Stimulated activated CD4-positive, alpha-beta T cell treated with anti-CD3 and anti-CD28 coated beads, Interleukin-12 subunit alpha, Interleukin-12 subunit beta, amount 100 ng/mL, for 48 hours (primary cell): ENCODE results near the gene PHC2.

ENCODE experiments used
- DNase-seq, 3 donors: peaks; one replicate each; pipeline ENCODE4 v3.0.0-alpha.2; 2020; ENCODE audit warnings: low read depth in 2 of 3, low spot score in 1 of 3

The PHC2 gene

GRCh38 chr1:33392206-33392605 lies 38.7 kb downstream of the PHC2 start:
- DNase-seq = no peak

DNA sequence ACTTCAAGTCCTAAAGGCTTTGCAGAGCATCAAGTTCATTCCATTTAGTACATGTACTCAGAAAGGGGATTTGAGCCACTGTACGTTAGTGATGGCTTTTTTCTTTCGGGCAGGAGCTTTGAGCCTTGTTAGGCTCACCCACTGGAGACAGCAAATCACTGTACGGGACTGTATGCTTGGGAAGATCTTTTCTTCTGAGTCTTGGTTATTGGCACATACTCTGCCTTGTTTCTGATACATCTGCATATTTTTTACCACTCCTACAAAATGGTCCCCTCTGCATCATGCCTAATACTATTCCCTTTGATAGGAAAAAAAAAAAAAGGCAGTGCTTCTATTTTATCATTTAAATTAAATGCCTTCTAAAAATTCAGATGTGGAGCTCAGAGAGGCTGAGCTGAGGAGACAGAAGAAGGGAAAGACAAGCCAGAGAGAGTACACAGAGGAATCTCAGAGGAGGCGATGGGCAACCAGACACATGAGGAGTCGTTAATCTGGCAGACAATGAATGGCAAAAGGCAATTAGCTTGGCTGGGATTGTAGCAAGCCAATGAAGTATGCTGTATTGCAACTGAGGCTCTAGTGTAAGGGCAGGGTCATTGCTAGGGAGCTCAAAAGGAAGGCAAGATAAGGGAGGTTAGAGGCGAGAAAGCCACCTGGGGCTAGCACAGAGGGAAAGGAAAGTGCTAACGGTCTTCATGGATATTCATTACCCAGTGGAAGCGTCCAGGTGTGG lies 39.4 kb downstream of the PHC2 start:
- no peak for DNase-seq

- DNase-seq = no peak
Measured at GRCh38 chr1:33390542-33390941, 40.4 kb downstream of the PHC2 start.

- DNase-seq = no peak
Measured at GRCh38 chr1:33388805-33389771, 41.8 kb downstream of the PHC2 start.

- DNase-seq = no peak
Measured at GRCh38 chr1:33387625-33388024, 43.3 kb downstream of the PHC2 start.

DNA sequence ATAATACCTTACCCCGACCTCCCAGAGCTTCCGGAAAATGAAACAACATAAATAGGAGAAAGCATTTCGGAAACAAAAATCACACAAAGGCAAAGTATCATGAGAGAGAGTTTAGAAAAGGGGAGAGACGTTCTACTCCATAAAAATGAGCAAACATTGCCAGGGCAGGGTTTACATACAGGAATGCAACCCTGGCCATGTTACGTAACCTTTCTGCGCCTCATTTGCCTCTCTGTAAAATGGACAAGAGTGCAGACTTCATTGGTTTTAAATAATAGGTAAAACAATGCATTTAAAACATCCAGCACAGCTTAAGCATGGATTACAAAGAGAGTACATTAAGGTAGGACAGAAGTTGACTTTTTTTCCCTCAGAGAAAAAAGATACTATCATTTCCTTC lies 45.6 kb downstream of the PHC2 start:
- DNase-seq = no peak

DNA sequence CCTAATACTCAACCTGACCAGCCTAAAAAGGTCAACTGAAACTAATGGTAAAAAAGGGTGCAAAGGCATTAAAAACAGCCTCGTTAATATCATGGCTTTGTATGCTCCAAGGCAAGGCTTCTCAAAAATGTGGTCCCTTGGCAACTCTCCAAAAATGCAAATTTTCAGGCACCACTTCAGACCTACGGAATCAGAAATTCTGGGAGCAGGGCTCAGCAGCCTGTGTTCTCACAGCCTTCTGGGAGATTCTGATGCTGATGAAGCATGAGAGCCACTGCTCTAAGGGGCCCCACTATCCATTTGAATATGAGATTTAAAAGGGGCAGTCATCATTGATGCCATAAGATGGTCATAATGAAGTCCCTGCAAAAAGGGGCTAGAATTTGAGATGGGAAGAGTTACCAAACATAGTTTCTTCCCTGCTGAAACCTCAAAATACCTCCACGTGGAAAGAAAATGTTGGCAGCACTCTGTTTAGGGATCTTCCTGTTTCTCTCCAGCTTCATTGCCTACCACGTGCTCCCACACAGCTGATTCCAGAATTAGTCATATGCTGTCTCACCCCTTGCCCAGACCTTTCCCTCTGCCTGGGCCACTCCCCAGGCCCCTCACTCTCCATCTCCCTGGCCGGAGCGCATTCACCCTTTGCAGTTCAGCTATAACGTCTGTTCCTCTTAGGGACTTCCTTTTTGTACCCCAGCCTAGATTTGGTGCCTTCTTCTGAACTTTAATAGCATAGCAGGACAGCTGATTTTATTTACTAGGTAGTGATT lies 46.7 kb downstream of the PHC2 start:
- DNase-seq = no peak

DNA sequence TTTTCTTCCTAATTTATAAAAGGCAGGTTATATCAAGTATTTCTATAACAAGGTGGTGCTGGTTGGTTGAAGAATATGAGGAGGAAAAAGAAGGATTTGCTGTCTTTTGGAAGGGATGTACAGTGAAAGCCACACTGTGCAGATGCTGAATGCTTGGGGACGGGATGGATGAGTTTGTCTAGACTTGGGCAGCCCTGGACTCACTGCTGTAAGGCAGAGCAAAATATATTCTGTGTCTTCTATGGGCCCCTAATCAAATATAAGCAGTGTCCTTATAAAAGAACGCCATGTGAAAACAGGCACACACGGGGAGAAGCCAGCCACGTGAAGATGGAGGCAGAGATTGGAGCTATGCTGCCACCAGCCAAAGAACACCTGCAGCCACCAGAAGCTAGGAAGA lies 47.4 kb downstream of the PHC2 start:
- no peak for DNase-seq

DNA sequence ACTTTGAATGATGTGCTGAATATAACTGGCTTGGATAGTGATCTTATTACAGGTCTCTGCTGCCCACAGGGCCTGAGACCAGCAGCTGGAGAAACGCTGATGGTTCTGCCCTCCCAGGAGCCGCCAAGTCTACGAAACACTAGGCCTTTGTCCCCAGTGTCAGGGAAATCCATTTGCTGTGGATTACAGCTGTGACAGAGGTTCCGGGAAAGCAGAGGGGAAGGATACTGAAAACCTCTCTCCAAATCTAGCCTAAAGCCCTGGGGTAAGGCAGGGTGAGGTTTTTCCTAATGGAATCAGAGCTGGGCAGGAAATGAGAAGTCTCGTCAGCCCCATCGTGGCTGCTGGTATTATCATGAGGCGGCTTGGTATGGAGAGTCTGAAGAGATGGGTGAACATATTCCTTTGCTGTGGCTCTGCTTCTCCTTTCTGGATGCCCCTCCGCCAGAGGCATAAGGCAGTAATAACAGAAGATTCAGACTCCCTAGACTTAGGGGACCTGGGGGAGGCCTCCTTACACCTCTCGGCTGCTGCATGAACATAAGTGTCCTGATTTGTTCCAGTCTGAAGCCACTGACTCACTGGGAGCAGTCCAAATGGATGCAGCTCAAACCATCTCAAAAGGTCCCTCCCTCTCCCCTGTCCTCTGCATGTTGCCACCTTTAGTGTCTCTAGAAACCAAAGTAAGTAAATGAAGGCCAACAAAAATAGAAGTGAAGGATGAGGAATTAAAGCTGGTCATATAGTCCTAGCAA lies 48.1 kb downstream of the PHC2 start:
- DNase-seq = no peak

DNA sequence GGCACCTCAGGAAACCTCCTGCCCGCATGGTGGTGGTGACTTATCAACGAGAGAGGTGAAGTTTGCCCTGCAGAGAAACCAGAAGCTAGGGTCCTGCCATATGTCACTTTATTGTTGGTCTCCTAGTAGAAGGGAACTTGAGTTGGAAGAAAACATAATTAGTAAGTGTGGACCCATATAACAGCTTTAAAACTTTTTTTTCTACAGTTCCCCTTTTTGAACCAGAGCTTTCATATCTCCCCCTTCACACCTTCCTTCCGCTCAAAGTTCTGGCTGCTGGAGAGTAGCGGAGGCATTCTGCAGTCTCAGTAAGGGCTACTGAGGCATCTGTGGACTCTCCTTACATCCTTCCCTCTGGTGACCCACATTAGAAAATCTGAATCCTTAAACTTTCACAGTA lies 48.9 kb downstream of the PHC2 start:
- DNase-seq = no peak

DNA sequence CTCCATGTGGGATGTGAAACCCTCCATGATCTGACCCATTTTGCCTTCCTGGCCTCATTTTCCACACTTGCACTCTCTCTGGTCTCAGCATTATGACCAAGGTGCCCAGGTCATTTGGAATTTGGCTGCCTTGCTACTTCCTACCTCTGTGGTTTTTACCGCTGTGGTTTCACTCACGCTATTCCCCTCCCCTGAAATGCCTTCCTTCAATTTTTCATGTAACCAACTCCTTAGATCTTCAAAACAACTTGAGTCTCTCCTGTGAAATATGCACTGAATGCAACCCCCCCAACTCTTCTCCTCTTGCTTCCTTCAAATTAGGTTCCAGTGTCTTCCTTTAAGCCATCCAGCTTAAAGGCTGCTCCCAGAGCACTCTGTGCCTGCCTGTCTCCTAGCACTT lies 50.1 kb downstream of the PHC2 start:
- DNase-seq = no peak

DNA sequence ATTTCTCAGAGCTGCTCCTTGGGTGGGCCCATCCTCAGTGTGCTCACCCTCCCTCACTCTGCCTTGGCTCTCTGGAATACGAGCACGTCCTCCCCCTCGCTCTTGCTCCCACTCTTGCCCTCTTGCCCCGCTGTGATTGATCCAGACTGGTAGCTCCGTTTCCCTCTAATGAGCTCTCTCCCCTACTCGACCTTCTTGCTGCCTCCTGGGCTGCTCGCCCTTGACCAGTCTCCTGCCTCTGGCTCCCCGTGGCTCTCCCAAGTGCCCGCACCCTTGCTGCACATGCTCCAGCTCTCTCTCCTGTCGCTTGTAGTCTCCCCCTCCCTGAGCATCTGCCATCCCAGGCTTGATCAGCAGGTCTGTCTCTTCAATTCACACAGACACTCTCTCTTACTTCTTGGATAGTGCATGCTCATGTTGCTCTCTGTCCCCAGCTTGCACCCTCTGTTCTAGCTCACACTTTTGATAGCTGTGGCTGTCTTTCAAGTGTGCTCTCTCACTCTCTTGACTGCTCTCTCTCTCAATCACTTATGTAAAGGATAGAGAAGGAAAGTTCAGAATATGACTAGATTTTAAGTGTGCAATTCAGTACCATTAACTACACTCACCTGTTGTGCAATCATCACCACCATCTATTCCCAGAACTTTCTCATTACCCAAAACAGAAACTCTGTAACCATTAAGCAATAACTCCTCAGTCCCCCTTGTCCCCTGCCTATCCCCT lies 51.1 kb downstream of the PHC2 start:
- no peak for DNase-seq

DNA sequence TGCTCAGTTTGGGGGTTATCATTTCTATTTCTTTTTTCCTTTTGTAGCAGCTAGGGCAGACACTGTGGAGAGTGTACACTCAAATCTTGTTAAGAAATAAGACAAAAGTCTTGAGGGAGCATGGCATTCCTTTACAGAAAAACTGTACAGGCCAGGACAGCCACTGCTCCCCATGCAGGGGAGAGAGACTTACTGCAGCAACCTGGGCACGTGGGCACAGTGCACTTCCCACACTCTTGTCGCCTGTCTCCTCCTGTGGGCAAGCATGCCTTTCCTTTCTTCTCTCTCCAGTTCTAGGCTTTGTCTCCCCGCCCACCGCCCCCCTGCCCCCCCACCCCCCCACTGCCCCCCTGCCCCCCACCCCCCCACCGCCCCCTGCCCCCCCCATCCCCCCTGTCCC lies 51.9 kb downstream of the PHC2 start:
- DNase-seq = no peak

- DNase-seq = no peak
Measured at GRCh38 chr1:33378524-33378923, 52.4 kb downstream of the PHC2 start.

- DNase-seq = no peak
Measured at GRCh38 chr1:33377756-33378155, 53.1 kb downstream of the PHC2 start.

DNA sequence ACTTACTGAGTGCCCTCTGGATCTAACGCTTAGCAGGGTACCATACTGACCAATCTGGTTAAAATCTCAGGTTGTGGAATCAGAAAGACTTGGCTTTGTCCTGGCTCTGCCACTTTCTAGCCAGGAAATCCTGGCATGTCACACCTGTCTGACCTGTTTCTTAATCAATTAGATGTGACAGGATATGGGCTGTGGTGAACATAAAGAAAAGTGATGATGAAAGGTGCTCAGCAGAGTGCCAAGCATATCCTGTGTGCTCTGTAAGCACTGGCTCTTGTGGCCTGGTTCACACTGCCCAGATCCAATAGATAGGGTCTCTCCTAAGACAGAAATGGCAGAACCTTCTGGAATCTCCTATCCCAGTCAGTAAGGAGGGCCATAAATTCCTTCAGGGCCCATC lies 53.9 kb downstream of the PHC2 start:
- no peak for DNase-seq

- DNase-seq = no peak
Measured at GRCh38 chr1:33375316-33375715, 55.6 kb downstream of the PHC2 start.

DNA sequence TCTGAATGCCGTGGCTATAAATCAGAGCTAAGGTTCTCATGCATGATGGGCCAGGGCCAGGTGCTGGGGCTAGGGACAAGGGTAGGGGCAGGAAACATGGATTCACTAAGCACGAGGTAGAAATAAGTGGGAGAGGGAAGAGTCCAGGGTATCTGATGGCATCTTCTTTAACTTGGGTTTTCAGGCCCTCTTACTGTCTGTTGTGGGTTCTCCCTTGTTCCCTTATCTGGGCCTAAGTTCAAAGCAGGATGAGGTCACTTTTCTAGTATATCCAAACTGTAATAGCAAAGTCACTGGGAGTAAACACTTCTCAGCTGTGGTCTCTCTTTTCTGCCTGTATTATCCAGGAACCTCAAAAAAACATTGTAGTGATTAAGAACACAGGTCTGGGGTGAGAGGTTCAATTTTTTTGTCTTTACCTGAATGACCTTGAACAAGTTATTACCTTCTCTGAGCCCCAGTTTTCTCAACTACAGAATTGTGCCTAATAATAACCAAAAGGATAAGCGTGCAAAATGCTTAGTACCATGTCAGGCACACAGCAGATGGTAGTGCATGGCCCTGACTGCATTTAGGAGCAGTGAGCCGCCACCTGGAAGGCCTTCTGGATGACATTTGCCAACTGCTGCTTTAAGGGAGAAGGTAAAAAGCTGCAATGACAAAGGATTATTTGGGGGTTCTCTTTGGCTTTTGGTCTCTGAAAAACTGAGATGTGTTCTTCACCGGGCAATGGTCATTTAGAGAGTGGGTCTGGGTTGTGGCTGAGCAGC lies 56.4 kb downstream of the PHC2 start:
- DNase-seq = no peak

DNA sequence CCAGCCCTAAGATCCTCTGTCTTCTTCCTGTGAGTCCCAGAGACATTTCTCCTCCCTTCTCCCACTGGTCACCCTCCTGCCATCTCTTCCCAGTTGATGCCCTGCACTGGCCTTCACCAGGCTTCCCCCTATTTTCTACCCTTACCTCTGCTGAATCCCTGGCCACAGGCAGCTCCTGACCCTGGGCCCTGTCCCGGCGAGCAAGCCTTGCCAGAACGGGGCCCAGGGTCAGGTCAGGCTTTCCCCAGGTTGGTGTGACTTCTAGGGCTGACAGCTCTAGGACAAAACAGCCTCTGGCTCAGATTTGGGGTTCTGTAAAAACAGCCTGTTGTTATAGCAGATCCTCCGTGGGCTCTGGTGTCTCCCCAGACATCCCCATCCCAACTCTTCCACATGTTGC lies 57.3 kb downstream of the PHC2 start:
- DNase-seq = no peak

- no peak for DNase-seq
Measured at GRCh38 chr1:33372677-33373076, 58.2 kb downstream of the PHC2 start.
